HepG2 (cell line): ENCODE results near the gene TAS2R60.

Source experiments
- ATF4 ChIP-seq, 2 experiments: fragments of 450-650 bp in 1 of 2; sonication (generic) in 1 of 2; formaldehyde crosslinking; IDR thresholded peaks; 2 replicates each; pipeline versions ENCODE4 v1.5.0 to v1.8.0; 2020 to 2022; ENCODE audit warnings: mild to moderate bottlenecking in 1 of 2, missing genetic modification reagents in 1 of 2
- EHMT2 ChIP-seq: fragments of 200-600 bp; sonication (generic); IDR thresholded peaks from 2 replicates; pipeline ENCODE4 v1.7.0; 2017; ENCODE audit warnings: antibody characterized with exemption, low read depth, low read length, borderline replicate concordance
- FOXK2 ChIP-seq: fragments of 450-650 bp; IDR thresholded peaks from 2 replicates; pipeline ENCODE4 v1.6.1; 2016
- FOXM1 ChIP-seq: sonication (generic); formaldehyde crosslinking; IDR thresholded peaks from 2 replicates; pipeline ENCODE4 v1.5.0; 2020; ENCODE audit warnings: missing genetic modification reagents
- POLR2A ChIP-seq, 2 experiments: IDR thresholded peaks; 2 replicates each; pipeline ENCODE4 v1.6.1; 2011; ENCODE audit warnings: low read depth in 2 of 2, low read length in 2 of 2, mild to moderate bottlenecking in 1 of 2, moderate library complexity in 1 of 2; ENCODE audit not compliant: insufficient read depth in 1 of 2
- SMC3 ChIP-seq: IDR thresholded peaks from 2 replicates; pipeline ENCODE4 v1.6.1; 2011; ENCODE audit warnings: low read length, improper control_type of control experiment
- ZBTB21 ChIP-seq: sonication (generic); formaldehyde crosslinking; IDR thresholded peaks from 2 replicates; pipeline ENCODE4 v1.4.0; 2020; ENCODE audit warnings: missing genetic modification reagents
- ZFAT ChIP-seq: sonication (generic); formaldehyde crosslinking; conservative IDR thresholded peaks from 2 replicates; pipeline ENCODE4 v1.8.1; 2023; ENCODE audit warnings: missing genetic modification reagents, inconsistent platforms
- ZFX ChIP-seq: sonication (generic); formaldehyde crosslinking; IDR thresholded peaks from 2 replicates; pipeline ENCODE4 v1.4.0; 2020; ENCODE audit warnings: mild to moderate bottlenecking, low read depth, missing genetic modification reagents, moderate library complexity
- ZNF24 ChIP-seq: fragments of 450-650 bp; IDR thresholded peaks from 2 replicates; pipeline ENCODE4 v1.6.1; 2017; ENCODE audit warnings: antibody characterized with exemption, mild to moderate bottlenecking
- ZNF296 ChIP-seq: sonication (generic); formaldehyde crosslinking; conservative IDR thresholded peaks from 2 replicates; pipeline ENCODE4 v1.5.0; 2020; ENCODE audit warnings: mild to moderate bottlenecking, missing genetic modification reagents
- TF ChIP-seq, protein P1 (sequence below): sonication (generic); formaldehyde crosslinking; IDR thresholded peaks from 2 replicates; pipeline ENCODE4 v1.5.0; 2020; ENCODE audit warnings: mild to moderate bottlenecking, missing genetic modification reagents, moderate library complexity
- TF ChIP-seq, protein P2 (sequence below), 2 experiments: sonication (generic) in 1 of 2; formaldehyde crosslinking in 1 of 2; IDR thresholded peaks; 2 replicates each; pipeline versions ENCODE4 v1.5.1 to v1.6.1; 2011 to 2020; ENCODE audit warnings: borderline replicate concordance in 1 of 2, low read depth in 1 of 2, low read length in 1 of 2, mild to moderate bottlenecking in 1 of 2, missing genetic modification reagents in 1 of 2, moderate library complexity in 1 of 2
- TF ChIP-seq, protein P3 (sequence below): IDR thresholded peaks from 2 replicates; pipeline ENCODE4 v1.6.1; 2012; ENCODE audit warnings: inconsistent platforms

- no peak for TF ChIP-seq ATF4 (CRISPR knock-in tag; IDR thresholded peaks at IDR 0.05)
- TF ChIP-seq FOXM1 (CRISPR knock-in tag): no peak
- no peak for TF ChIP-seq FOXK2
- TF ChIP-seq, protein P1, sequence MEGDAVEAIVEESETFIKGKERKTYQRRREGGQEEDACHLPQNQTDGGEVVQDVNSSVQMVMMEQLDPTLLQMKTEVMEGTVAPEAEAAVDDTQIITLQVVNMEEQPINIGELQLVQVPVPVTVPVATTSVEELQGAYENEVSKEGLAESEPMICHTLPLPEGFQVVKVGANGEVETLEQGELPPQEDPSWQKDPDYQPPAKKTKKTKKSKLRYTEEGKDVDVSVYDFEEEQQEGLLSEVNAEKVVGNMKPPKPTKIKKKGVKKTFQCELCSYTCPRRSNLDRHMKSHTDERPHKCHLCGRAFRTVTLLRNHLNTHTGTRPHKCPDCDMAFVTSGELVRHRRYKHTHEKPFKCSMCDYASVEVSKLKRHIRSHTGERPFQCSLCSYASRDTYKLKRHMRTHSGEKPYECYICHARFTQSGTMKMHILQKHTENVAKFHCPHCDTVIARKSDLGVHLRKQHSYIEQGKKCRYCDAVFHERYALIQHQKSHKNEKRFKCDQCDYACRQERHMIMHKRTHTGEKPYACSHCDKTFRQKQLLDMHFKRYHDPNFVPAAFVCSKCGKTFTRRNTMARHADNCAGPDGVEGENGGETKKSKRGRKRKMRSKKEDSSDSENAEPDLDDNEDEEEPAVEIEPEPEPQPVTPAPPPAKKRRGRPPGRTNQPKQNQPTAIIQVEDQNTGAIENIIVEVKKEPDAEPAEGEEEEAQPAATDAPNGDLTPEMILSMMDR (CRISPR knock-in tag): no peak
- TF ChIP-seq, protein P2, sequence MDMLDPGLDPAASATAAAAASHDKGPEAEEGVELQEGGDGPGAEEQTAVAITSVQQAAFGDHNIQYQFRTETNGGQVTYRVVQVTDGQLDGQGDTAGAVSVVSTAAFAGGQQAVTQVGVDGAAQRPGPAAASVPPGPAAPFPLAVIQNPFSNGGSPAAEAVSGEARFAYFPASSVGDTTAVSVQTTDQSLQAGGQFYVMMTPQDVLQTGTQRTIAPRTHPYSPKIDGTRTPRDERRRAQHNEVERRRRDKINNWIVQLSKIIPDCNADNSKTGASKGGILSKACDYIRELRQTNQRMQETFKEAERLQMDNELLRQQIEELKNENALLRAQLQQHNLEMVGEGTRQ (IDR thresholded peaks at IDR 0.05; ENCODE audit: low read depth, low read length): no peak
- TF ChIP-seq, protein P2 (CRISPR knock-in tag; IDR thresholded peaks at IDR 0.05; ENCODE audit: borderline replicate concordance): no peak
- TF ChIP-seq EHMT2: no peak
- no peak for TF ChIP-seq ZBTB21 (CRISPR knock-in tag)
- TF ChIP-seq ZFAT (CRISPR knock-in tag): no peak
- TF ChIP-seq POLR2A (IDR thresholded peaks at IDR 0.05; ENCODE audit: insufficient read depth in 1 of 2, low read depth in 2 of 2, low read length in 2 of 2): no peak
- no peak for TF ChIP-seq ZNF296 (CRISPR knock-in tag)
- TF ChIP-seq ZFX (CRISPR knock-in tag): no peak
- no peak for TF ChIP-seq ZNF24
- TF ChIP-seq, protein P3, sequence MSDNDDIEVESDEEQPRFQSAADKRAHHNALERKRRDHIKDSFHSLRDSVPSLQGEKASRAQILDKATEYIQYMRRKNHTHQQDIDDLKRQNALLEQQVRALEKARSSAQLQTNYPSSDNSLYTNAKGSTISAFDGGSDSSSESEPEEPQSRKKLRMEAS: no peak
- TF ChIP-seq SMC3: no peak
Observed at GRCh38 chr7:143492799-143493739, 49.8 kb downstream of the TAS2R60 start.
